ENCODE data around the gene NTRK2.

Gene NTRK2

GRCh38 chr9:85016384-85017006, 347.0 kb downstream of the NTRK2 start:
- no peak for DNase-seq (ENCODE audit: low spot score)
- no peak for TF ChIP-seq CTCF (IDR thresholded peaks at IDR 0.05; ENCODE audit: extremely low read depth, missing control alignments)

- TF ChIP-seq CTCF (IDR thresholded peaks at IDR 0.05; ENCODE audit: extremely low read depth, missing control alignments): no peak
- DNase-seq (ENCODE audit: low spot score): no peak
Observed at GRCh38 chr9:85020791-85021190, 351.3 kb downstream of the NTRK2 start.

- no peak for DNase-seq (ENCODE audit: low spot score)
- no peak for TF ChIP-seq CTCF (IDR thresholded peaks at IDR 0.05; ENCODE audit: extremely low read depth, missing control alignments)
Observed at GRCh38 chr9:85021686-85022085, 352.2 kb downstream of the NTRK2 start.

GRCh38 chr9:85024374-85024773, 354.8 kb downstream of the NTRK2 start:
- no peak for DNase-seq (ENCODE audit: low spot score)
- TF ChIP-seq CTCF (IDR thresholded peaks at IDR 0.05; ENCODE audit: extremely low read depth, missing control alignments): no peak

GRCh38 chr9:85025638-85026037, 356.1 kb downstream of the NTRK2 start:
- no peak for TF ChIP-seq CTCF (IDR thresholded peaks at IDR 0.05; ENCODE audit: extremely low read depth, missing control alignments)
- no peak for DNase-seq (ENCODE audit: low spot score)

- TF ChIP-seq CTCF (IDR thresholded peaks at IDR 0.05; ENCODE audit: extremely low read depth, missing control alignments): no peak
- no peak for DNase-seq (ENCODE audit: low spot score)
Observed at GRCh38 chr9:85027870-85028269, 358.3 kb downstream of the NTRK2 start.

GRCh38 chr9:85030316-85030715, 360.8 kb downstream of the NTRK2 start:
- DNase-seq (ENCODE audit: low spot score): no peak
- no peak for TF ChIP-seq CTCF (IDR thresholded peaks at IDR 0.05; ENCODE audit: extremely low read depth, missing control alignments)

Measured in GM20000 (cell line).